SK-N-SH treated with all-trans-retinoic acid at 6 μM for 48 hours (cell line): ENCODE results near the gene SLCO1A2.

Source experiments
- ATAC-seq: fragments of 200-7000 bp; cut with Tn5 transposase; 3 replicates; pipeline ENCODE4 v1.9.1; 2020; ENCODE audit warnings: mild to moderate bottlenecking, moderate library complexity
- ARNTL ChIP-seq: fragments of 450-650 bp; formaldehyde crosslinking; IDR thresholded peaks from 2 replicates; pipeline ENCODE4 v1.5.0; 2020; ENCODE audit warnings: low read depth, mild to moderate bottlenecking, moderate library complexity, borderline replicate concordance
- BACH2 ChIP-seq: fragments of 250-450 bp; sonication (Bioruptor Pico); IDR thresholded peaks from 2 replicates; pipeline ENCODE4 v1.9.0; 2021; ENCODE audit warnings: mild to moderate bottlenecking, borderline replicate concordance
- CSDC2 ChIP-seq: fragments of 250-450 bp; sonication (Bioruptor Pico); IDR thresholded peaks from 2 replicates; pipeline ENCODE4 v1.5.0; 2020; ENCODE audit warnings: mild to moderate bottlenecking, moderate library complexity
- ESRRG ChIP-seq: fragments of 250-450 bp; sonication (Bioruptor Pico); IDR thresholded peaks from 2 replicates; pipeline ENCODE4 v1.6.1; 2021; ENCODE audit warnings: mild to moderate bottlenecking
- GLIS3 ChIP-seq: fragments of 250-450 bp; sonication (Bioruptor Pico); IDR thresholded peaks from 2 replicates; pipeline ENCODE4 v1.5.0; 2020; ENCODE audit warnings: mild to moderate bottlenecking, moderate library complexity
- ISL1 ChIP-seq: fragments of 250-450 bp; sonication (Bioruptor Pico); IDR thresholded peaks from 2 replicates; pipeline ENCODE4 v2.1.2; 2022; ENCODE audit warnings: mild to moderate bottlenecking, moderate library complexity
- OSR1 ChIP-seq: fragments of 250-450 bp; sonication (Bioruptor Pico); IDR thresholded peaks from 2 replicates; pipeline ENCODE4 v1.8.0; 2022; ENCODE audit warnings: moderate library complexity, mild to moderate bottlenecking, inconsistent platforms
- PPARA ChIP-seq: fragments of 250-450 bp; sonication (Bioruptor Pico); IDR thresholded peaks from 2 replicates; pipeline ENCODE4 v1.5.0; 2020; ENCODE audit warnings: mild to moderate bottlenecking, borderline replicate concordance
- RARB ChIP-seq: fragments of 250-450 bp; sonication (Bioruptor Pico); IDR thresholded peaks from 2 replicates; pipeline ENCODE4 v1.8.0; 2021; ENCODE audit warnings: mild to moderate bottlenecking, moderate library complexity
- SNAI2 ChIP-seq: fragments of 250-450 bp; sonication (Bioruptor Pico); IDR thresholded peaks from 2 replicates; pipeline ENCODE4 v1.5.0; 2020; ENCODE audit warnings: mild to moderate bottlenecking, moderate library complexity
- TCF4 ChIP-seq: fragments of 250-450 bp; sonication (Bioruptor Pico); IDR thresholded peaks from 2 replicates; pipeline ENCODE4 v1.8.0; 2021; ENCODE audit warnings: mild to moderate bottlenecking, moderate library complexity, borderline replicate concordance
- TOX ChIP-seq: fragments of 250-450 bp; sonication (Bioruptor Pico); IDR thresholded peaks from 2 replicates; pipeline ENCODE4 v1.8.0; 2021; ENCODE audit warnings: mild to moderate bottlenecking, moderate library complexity, borderline replicate concordance
- ZC3H10 ChIP-seq: fragments of 250-450 bp; sonication (Bioruptor Pico); IDR thresholded peaks from 2 replicates; pipeline ENCODE4 v1.5.1; 2021; ENCODE audit warnings: mild to moderate bottlenecking, moderate library complexity
- ZFP3 ChIP-seq: fragments of 250-450 bp; sonication (Bioruptor Pico); IDR thresholded peaks from 2 replicates; pipeline ENCODE4 v1.5.0; 2020; ENCODE audit warnings: mild to moderate bottlenecking, moderate library complexity
- ZFP30 ChIP-seq: fragments of 450-650 bp; formaldehyde crosslinking; IDR thresholded peaks from 2 replicates; pipeline ENCODE4 v1.5.0; 2022; ENCODE audit warnings: mild to moderate bottlenecking, moderate library complexity
- ZNF565 ChIP-seq: fragments of 450-650 bp; formaldehyde crosslinking; conservative IDR thresholded peaks from 2 replicates; pipeline ENCODE4 v1.5.0; 2020; ENCODE audit warnings: low read depth, mild to moderate bottlenecking, moderate library complexity
- ZNF70 ChIP-seq: fragments of 450-650 bp; formaldehyde crosslinking; IDR thresholded peaks from 2 replicates; pipeline ENCODE4 v1.5.0; 2020; ENCODE audit warnings: mild to moderate bottlenecking, moderate library complexity
- ZNF8 ChIP-seq: fragments of 450-650 bp; formaldehyde crosslinking; IDR thresholded peaks from 2 replicates; pipeline ENCODE4 v1.5.0; 2020; ENCODE audit warnings: mild to moderate bottlenecking, moderate library complexity
- TF ChIP-seq, protein P1 (sequence below): fragments of 250-450 bp; sonication (Bioruptor Pico); IDR thresholded peaks from 2 replicates; pipeline ENCODE4 v1.8.0; 2020; ENCODE audit warnings: mild to moderate bottlenecking, moderate library complexity, borderline replicate concordance
- TF ChIP-seq, protein P2 (sequence below): fragments of 250-450 bp; sonication (Bioruptor Pico); IDR thresholded peaks from 2 replicates; pipeline ENCODE4 v1.5.1; 2020; ENCODE audit warnings: low read depth, mild to moderate bottlenecking, moderate library complexity
- TF ChIP-seq, protein P3 (sequence below): fragments of 250-450 bp; sonication (Bioruptor Pico); IDR thresholded peaks from 2 replicates; pipeline ENCODE4 v1.8.0; 2021; ENCODE audit warnings: low read depth, mild to moderate bottlenecking, moderate library complexity, borderline replicate concordance
- TF ChIP-seq, protein P4 (sequence below): fragments of 250-450 bp; sonication (Bioruptor Pico); IDR thresholded peaks from 2 replicates; pipeline ENCODE4 v1.5.0; 2020; ENCODE audit warnings: mild to moderate bottlenecking, moderate library complexity

SLCO1A2 gene

DNA sequence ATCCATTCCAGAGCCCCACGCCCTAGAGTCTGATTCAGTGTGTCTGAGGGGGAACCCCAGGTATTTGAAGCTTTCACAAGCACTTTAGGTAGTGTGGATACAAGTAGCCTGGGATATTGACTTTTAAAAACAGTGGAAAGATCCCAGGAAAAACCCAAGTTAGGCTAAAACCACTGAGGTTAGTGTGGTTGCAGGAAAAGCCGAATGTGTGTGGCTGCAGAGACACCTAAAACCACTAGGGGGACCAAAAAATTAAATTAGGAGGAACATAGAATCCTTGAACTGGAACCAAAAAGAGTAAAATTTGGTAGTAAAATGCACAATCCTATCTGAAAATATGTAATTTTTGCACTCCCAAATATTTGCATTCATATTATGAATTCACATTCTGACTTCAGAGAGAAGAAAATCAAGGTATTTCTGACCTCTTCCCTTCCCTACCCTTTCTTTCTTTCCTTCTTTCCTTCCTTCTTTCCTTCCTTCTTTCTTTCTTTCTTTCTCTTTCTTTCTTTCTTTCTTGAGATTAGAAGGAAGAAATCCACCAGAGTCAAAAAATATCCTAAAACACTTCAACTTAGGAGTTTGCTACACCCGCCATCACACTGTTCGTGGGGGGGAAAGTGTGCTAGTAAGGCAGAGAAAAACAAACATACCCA, 37.8 kb downstream of the SLCO1A2 start:
- peak; percentile 75; the same call in 2 of the 3 replicates for ATAC-seq
- TF ChIP-seq ARNTL (CRISPR knock-in tag) (no peak), ISL1 (CRISPR knock-in tag) (no peak), OSR1 (CRISPR knock-in tag) (no peak)

DNA sequence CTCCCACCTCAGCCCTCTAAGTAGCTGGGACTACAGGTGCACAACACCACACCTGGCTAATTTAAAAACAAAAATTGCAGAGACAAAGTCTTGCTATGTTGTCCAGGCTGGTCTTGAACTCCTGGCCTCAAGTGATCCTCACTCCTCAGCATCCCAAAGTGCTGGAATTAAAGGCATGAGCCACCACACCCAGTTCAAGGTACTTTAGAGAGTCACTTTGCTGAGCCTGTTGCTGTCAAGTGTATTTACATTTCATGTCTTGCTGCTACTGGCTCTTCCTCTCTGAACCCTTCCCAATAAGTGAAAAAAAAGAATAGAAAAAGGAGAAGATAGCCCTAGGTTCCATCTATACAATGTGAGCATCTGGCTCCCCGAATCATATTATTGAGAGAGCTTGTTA, 38.4 kb downstream of the SLCO1A2 start:
- ATAC-seq: no peak
- TF ChIP-seq, protein P1, sequence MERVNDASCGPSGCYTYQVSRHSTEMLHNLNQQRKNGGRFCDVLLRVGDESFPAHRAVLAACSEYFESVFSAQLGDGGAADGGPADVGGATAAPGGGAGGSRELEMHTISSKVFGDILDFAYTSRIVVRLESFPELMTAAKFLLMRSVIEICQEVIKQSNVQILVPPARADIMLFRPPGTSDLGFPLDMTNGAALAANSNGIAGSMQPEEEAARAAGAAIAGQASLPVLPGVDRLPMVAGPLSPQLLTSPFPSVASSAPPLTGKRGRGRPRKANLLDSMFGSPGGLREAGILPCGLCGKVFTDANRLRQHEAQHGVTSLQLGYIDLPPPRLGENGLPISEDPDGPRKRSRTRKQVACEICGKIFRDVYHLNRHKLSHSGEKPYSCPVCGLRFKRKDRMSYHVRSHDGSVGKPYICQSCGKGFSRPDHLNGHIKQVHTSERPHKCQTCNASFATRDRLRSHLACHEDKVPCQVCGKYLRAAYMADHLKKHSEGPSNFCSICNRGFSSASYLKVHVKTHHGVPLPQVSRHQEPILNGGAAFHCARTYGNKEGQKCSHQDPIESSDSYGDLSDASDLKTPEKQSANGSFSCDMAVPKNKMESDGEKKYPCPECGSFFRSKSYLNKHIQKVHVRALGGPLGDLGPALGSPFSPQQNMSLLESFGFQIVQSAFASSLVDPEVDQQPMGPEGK (CRISPR knock-in tag): no peak

DNA sequence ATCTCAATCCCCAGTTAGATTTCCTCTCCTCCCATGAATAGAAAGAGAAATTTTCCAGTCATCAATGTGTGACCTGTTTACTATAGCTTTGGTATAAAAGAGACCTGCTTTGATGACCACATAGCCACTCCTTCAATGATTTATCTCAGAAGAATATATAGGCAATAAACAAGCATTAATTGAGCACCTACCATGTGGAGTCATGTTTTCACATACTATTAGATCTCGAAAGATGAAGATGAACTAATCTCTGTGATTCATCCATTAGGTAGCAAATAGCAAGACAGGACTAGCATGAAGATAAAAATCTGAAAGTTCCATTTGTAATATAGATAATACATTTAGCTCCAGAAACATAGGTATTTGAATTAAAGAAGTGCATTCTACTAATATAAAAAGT, 40.5 kb downstream of the SLCO1A2 start:
- no peak for ATAC-seq
- TF ChIP-seq OSR1 (CRISPR knock-in tag) (no peak), ESRRG (no peak), BACH2 (no peak), ZFP3 (no peak), ZNF70 (CRISPR knock-in tag) (no peak), GLIS3 (no peak), ZNF565 (CRISPR knock-in tag) (no peak), CSDC2 (CRISPR knock-in tag) (no peak), TCF4 (CRISPR knock-in tag) (no peak), PPARA (CRISPR knock-in tag) (no peak), RARB (CRISPR knock-in tag) (no peak), ZNF8 (CRISPR knock-in tag) (no peak), SNAI2 (CRISPR knock-in tag) (no peak), ZFP30 (no peak), ARNTL (CRISPR knock-in tag) (no peak)
- TF ChIP-seq, protein P2, sequence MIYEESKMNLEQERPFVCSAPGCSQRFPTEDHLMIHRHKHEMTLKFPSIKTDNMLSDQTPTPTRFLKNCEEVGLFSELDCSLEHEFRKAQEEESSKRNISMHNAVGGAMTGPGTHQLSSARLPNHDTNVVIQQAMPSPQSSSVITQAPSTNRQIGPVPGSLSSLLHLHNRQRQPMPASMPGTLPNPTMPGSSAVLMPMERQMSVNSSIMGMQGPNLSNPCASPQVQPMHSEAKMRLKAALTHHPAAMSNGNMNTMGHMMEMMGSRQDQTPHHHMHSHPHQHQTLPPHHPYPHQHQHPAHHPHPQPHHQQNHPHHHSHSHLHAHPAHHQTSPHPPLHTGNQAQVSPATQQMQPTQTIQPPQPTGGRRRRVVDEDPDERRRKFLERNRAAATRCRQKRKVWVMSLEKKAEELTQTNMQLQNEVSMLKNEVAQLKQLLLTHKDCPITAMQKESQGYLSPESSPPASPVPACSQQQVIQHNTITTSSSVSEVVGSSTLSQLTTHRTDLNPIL (CRISPR knock-in tag): no peak
- TF ChIP-seq, protein P3, sequence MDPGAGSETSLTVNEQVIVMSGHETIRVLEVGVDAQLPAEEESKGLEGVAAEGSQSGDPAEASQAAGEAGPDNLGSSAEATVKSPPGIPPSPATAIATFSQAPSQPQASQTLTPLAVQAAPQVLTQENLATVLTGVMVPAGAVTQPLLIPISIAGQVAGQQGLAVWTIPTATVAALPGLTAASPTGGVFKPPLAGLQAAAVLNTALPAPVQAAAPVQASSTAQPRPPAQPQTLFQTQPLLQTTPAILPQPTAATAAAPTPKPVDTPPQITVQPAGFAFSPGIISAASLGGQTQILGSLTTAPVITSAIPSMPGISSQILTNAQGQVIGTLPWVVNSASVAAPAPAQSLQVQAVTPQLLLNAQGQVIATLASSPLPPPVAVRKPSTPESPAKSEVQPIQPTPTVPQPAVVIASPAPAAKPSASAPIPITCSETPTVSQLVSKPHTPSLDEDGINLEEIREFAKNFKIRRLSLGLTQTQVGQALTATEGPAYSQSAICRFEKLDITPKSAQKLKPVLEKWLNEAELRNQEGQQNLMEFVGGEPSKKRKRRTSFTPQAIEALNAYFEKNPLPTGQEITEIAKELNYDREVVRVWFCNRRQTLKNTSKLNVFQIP: no peak
- TF ChIP-seq, protein P1 (CRISPR knock-in tag): no peak
- TF ChIP-seq, protein P4, sequence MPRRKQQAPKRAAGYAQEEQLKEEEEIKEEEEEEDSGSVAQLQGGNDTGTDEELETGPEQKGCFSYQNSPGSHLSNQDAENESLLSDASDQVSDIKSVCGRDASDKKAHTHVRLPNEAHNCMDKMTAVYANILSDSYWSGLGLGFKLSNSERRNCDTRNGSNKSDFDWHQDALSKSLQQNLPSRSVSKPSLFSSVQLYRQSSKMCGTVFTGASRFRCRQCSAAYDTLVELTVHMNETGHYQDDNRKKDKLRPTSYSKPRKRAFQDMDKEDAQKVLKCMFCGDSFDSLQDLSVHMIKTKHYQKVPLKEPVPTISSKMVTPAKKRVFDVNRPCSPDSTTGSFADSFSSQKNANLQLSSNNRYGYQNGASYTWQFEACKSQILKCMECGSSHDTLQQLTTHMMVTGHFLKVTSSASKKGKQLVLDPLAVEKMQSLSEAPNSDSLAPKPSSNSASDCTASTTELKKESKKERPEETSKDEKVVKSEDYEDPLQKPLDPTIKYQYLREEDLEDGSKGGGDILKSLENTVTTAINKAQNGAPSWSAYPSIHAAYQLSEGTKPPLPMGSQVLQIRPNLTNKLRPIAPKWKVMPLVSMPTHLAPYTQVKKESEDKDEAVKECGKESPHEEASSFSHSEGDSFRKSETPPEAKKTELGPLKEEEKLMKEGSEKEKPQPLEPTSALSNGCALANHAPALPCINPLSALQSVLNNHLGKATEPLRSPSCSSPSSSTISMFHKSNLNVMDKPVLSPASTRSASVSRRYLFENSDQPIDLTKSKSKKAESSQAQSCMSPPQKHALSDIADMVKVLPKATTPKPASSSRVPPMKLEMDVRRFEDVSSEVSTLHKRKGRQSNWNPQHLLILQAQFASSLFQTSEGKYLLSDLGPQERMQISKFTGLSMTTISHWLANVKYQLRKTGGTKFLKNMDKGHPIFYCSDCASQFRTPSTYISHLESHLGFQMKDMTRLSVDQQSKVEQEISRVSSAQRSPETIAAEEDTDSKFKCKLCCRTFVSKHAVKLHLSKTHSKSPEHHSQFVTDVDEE (CRISPR knock-in tag): no peak
- TF ChIP-seq, all 23 proteins: peak for 0

DNA sequence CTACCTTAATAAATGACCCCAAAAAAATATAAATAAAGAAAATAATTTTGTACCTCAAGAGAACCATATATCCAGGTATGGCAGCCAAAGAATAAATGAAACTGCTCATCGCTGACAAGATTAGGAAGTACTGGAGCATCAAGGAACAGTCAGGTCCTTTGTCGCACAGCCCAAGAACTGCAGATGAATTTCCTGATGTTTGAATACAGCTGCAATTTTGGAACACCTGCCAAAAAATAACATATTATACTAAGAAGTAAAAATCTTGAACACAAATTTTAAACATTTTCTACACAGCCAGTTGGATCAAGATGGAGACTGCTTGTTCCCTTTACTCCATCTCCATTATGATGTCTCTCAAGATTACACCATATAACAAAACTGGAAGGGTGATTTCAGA, 42.6 kb downstream of the SLCO1A2 start:
- ATAC-seq: no peak
- TF ChIP-seq, protein P1 (CRISPR knock-in tag): no peak
- no peak for TF ChIP-seq ZNF70 (CRISPR knock-in tag)
- TF ChIP-seq, protein P3: no peak
- TF ChIP-seq, protein P2 (CRISPR knock-in tag): no peak
- no peak for TF ChIP-seq ZC3H10
- TF ChIP-seq TOX (CRISPR knock-in tag): no peak
- TF ChIP-seq PPARA (CRISPR knock-in tag): no peak
